Measurements from ENCODE around the gene NPDC1.
"Not testable (repeated sequence)": the region's sequence is repeated elsewhere in the genome, so short reads cannot be mapped to it uniquely, and the experiment has no call there.

- TF ChIP-seq, protein P1, sequence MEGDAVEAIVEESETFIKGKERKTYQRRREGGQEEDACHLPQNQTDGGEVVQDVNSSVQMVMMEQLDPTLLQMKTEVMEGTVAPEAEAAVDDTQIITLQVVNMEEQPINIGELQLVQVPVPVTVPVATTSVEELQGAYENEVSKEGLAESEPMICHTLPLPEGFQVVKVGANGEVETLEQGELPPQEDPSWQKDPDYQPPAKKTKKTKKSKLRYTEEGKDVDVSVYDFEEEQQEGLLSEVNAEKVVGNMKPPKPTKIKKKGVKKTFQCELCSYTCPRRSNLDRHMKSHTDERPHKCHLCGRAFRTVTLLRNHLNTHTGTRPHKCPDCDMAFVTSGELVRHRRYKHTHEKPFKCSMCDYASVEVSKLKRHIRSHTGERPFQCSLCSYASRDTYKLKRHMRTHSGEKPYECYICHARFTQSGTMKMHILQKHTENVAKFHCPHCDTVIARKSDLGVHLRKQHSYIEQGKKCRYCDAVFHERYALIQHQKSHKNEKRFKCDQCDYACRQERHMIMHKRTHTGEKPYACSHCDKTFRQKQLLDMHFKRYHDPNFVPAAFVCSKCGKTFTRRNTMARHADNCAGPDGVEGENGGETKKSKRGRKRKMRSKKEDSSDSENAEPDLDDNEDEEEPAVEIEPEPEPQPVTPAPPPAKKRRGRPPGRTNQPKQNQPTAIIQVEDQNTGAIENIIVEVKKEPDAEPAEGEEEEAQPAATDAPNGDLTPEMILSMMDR (IDR thresholded peaks at IDR 0.05; ENCODE audit: low read length): peak; percentile 23; the same call in 1 of the 2 replicates
- TF ChIP-seq EZH2 (IDR thresholded peaks at IDR 0.05; ENCODE audit: borderline replicate concordance, low read length): not testable (repeated sequence)
Observed at GRCh38 chr9:137004285-137004684, 41.7 kb downstream of the NPDC1 start.

Data from OCI-LY1 (cell line).